A549 treated with Mapracorat at 1 μM for 4 hours (cell line): Measurements from ENCODE around the gene HNRNPH1. TPM values are rescaled to one million over a fixed set of nuclear protein-coding genes. Genes with fewer than 3 reads are reported as not detected.

ENCODE experiments used
- total RNA-seq: library from RNA; stranded (reverse); fragments of 200-300 nt; extraction: Qiagen RNA extraction; gene quantifications from 5 replicates; pipeline ENCODE4 v1.2.3, GENCODE V29; 2022

The HNRNPH1 gene, protein sequence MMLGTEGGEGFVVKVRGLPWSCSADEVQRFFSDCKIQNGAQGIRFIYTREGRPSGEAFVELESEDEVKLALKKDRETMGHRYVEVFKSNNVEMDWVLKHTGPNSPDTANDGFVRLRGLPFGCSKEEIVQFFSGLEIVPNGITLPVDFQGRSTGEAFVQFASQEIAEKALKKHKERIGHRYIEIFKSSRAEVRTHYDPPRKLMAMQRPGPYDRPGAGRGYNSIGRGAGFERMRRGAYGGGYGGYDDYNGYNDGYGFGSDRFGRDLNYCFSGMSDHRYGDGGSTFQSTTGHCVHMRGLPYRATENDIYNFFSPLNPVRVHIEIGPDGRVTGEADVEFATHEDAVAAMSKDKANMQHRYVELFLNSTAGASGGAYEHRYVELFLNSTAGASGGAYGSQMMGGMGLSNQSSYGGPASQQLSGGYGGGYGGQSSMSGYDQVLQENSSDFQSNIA
- 442 to 562 TPM (median 471 TPM) in 5 replicates for total RNA-seq

DNA sequence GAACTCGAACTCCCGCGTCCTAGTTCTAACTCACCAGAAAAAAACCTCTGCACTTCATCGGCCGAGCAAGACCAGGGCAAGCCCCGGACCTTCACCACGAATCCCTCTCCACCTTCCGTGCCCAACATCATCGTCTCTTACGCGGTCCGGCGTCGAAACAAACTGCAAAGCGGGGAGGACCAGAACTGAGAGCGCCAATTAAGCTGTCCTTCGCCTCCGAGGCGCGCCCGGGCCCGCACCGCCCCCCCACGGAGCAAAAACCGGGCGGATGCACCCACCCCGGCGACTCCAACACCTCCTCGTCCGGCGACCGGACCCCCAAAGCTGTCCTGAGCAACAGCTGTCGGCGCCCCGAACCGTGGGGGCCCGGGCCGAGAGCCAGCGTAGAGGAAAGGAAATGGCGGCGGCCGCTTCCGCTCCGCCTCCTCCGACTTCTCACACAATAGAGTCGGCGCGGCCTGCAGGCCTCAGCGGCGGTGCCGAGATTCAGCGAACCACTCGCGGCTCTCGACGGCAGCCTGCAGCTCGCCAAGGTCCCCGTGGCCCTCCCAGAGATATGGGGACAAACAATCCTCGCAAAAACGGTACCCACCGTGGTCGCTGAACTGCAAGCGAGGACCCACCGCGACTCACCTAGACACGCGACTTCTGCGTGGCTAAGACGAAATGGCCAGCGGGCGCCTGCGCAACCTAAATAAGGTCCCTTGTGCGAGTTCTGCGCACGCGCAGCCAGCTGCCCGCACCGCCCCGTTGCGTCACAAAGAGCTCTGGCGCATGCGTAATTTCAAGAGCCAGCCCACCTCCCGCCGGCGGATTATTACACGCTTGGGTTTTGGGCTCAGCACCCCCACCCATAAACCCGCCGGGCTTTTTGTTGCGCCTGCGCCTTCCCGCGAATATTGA, at the start of gene HNRNPH1:
TSS of gene HNRNPH1 (minus strand) at position 669 of the 903 bp plus-strand sequence. CDS start at position 131, 538 bp downstream.

Other genes with a start within 250 kb of the HNRNPH1 start
- 26.1 to 28.8 TPM (median 27.1 TPM) in 5 replicates for gene RUFY1, start 73.1 kb downstream of the HNRNPH1 start, total RNA-seq
- not detected in 5 replicates for gene CBY3, start 57.4 kb upstream of the HNRNPH1 start, total RNA-seq
- gene CANX, start 75.3 kb upstream of the HNRNPH1 start, total RNA-seq = 313 to 390 TPM (median 351 TPM) in 5 replicates
- gene MAML1, start 109.2 kb upstream of the HNRNPH1 start, total RNA-seq = 14.5 to 20.9 TPM (median 18.6 TPM) in 5 replicates
- gene LTC4S, start 170.3 kb upstream of the HNRNPH1 start, total RNA-seq = 0.58 TPM in 2 of 5 replicates, not detected in the others
- 195 to 232 TPM (median 214 TPM) in 5 replicates for gene MGAT4B, start 183.2 kb upstream of the HNRNPH1 start, total RNA-seq
- gene SQSTM1, start 197.2 kb upstream of the HNRNPH1 start, total RNA-seq = 865 to 1,353 TPM (median 893 TPM) in 5 replicates
- gene MRNIP, start 235.1 kb upstream of the HNRNPH1 start, total RNA-seq = 15.2 to 24.7 TPM (median 18.7 TPM) in 5 replicates